ENCODE data around the gene CLSTN3. TPM values are rescaled to one million over a fixed set of nuclear protein-coding genes. Genes with fewer than 3 reads are reported as not detected.

The CLSTN3 gene
- total RNA-seq, 3 donors from 2014 or later: 16.4 to 23.5 (median 18.6) TPM

DNA sequence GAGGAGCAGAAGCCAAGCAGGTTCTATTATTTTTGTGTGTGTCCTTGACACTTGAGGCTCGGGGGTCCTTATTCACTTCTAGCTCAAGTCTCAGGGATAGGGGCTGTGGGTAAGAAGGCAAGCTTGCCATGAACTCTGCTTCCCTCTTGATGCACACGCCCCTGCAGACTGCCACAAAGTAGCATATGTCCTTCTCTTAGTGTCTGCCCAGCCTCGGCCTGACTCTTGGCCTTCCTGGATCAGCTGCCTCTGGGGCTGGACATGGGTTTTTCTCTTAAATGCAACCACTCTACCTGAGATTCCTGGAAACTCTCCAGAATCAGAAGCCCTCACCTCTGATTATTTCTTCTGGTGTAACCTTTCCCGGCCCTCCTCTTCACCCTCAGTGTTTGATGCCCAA, 31.2 kb downstream of the CLSTN3 start:
- Histone ChIP-seq H3K4me3 (no peak overlapping the region), H3K4me1 (ENCODE audit: low read depth) (no peaks in the 10 kb centered on the region), H3K36me3 (ENCODE audit: low read depth) (no peaks in the 10 kb centered on the region), H3K9me3 (no peaks in the 10 kb centered on the region)
- intact Hi-C loops (cut with DNase I, micrococcal nuclease): no loop called here
- TF ChIP-seq, protein P1, sequence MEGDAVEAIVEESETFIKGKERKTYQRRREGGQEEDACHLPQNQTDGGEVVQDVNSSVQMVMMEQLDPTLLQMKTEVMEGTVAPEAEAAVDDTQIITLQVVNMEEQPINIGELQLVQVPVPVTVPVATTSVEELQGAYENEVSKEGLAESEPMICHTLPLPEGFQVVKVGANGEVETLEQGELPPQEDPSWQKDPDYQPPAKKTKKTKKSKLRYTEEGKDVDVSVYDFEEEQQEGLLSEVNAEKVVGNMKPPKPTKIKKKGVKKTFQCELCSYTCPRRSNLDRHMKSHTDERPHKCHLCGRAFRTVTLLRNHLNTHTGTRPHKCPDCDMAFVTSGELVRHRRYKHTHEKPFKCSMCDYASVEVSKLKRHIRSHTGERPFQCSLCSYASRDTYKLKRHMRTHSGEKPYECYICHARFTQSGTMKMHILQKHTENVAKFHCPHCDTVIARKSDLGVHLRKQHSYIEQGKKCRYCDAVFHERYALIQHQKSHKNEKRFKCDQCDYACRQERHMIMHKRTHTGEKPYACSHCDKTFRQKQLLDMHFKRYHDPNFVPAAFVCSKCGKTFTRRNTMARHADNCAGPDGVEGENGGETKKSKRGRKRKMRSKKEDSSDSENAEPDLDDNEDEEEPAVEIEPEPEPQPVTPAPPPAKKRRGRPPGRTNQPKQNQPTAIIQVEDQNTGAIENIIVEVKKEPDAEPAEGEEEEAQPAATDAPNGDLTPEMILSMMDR (IDR thresholded peaks at IDR 0.05): no peak
- no peak for DNase-seq
- ATAC-seq: no peak

DNA sequence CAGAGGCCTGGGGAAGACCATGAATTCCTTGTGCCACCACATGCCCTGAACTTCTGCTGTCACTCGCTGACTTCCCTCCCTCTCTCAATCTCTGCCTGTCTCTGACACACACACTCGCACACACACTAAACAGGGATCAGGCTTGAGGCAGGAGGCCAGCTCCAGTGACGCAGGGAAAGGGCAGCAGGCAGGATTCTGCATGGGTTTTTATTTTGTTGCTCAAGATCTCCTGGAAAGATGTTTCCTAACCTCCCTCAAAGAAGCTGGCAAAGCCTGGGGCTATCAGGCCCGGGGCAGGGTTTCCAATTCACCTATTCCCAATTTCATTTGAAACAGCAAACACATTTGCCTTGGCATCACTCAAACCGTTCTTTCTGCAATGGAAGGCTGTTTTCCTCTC, 31.6 kb downstream of the CLSTN3 start:
- ATAC-seq: no peak
- H3K9me3 ChIP-seq: no peaks in the 10 kb centered on the region

DNA sequence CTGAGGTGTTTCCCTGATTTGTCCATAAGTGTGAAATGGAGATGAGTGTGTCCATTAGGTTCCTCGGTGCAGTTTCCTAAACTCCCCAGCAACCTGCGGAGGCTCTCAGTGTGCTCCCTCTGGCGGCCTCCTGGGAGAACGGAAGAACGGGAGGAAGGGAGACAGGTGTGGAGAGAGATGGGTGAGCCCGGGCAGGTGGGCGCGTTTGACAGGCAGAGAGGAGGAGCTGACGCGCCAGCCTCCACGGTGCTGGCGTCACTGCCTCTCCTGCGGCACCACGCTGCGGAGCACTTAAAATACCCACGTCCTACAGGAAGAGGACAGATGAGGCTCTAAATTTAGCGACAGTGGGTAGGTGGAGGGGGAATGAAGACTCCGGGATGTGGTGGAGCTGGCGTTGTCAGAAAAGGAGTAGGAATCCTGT, 32.5 kb downstream of the CLSTN3 start:
- peak in 2 of 3 donors; percentile 50 for DNase-seq

More for the DNA sequence above, 31.6 kb downstream of the CLSTN3 start:
- H3K36me3 ChIP-seq (ENCODE audit: low read depth): no peaks in the 10 kb centered on the region
- H3K4me3 ChIP-seq: no peak overlapping the region
- DNase-seq: no peak
- H3K4me1 ChIP-seq (ENCODE audit: low read depth): no peaks in the 10 kb centered on the region
- TF ChIP-seq, protein P1 (IDR thresholded peaks at IDR 0.05): no peak
- intact Hi-C loops (cut with DNase I, micrococcal nuclease): no loop called here

DNA sequence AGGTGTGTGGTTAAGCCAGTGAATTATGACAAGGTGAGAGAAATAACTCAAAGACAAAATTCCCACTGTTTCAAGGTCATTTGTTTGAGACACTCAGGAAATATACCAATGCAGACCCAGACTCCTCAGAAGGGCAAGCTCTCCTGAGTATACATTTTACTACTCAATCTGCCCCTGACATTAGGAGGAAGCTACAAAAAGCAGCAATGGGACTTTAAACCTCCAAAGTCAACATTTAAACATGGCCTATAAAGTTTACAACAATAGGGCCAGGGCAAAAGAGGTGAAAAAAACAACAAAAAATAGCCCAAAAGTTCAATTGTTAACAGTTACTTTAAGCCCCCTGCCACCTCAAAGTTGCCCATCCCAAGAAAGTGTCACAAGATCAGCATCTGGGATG, 39.8 kb downstream of the CLSTN3 start:
- DNase-seq: no peak
- H3K4me3 ChIP-seq: no peak overlapping the region
- peaks cover 32% of the 10 kb centered on the region for H3K9me3 ChIP-seq
- intact Hi-C loops (cut with DNase I, micrococcal nuclease): no loop called here
- no peaks in the 10 kb centered on the region for H3K36me3 ChIP-seq (ENCODE audit: low read depth)
- peak; percentile 54 for ATAC-seq
- H3K4me1 ChIP-seq (ENCODE audit: low read depth): no peaks in the 10 kb centered on the region
- TF ChIP-seq, protein P1 (IDR thresholded peaks at IDR 0.05): no peak

More for the DNA sequence above, 32.5 kb downstream of the CLSTN3 start:
- intact Hi-C loops (cut with DNase I, micrococcal nuclease): no loop called here
- H3K4me1 ChIP-seq (ENCODE audit: low read depth): no peaks in the 10 kb centered on the region
- peaks cover 4% of the 10 kb centered on the region for H3K9me3 ChIP-seq
- H3K4me3 ChIP-seq: no peak overlapping the region
- TF ChIP-seq, protein P1 (IDR thresholded peaks at IDR 0.05): peak; percentile 34
- no peaks in the 10 kb centered on the region for H3K36me3 ChIP-seq (ENCODE audit: low read depth)
- peak; percentile 86 for ATAC-seq

DNA sequence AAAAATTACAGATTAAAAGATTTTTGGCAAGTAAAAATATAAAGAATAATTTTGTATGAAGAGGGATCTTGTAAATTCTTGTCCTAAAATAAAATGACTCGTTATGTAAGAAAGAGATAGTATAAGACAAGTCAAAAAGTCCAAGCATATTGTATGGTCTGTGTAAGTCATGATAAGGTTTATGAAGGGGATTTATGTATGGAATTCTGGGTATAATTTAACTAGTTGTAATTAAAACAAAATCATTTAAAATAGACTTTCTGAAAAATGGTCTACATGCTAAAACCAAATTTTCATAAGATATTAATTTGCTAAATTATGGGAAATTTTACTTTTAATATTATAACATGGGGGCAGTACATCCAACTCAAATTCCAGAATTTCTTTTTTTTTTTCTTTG, 41.7 kb downstream of the CLSTN3 start:
- intact Hi-C loops (cut with DNase I, micrococcal nuclease): no loop called here

More for the DNA sequence above, 41.7 kb downstream of the CLSTN3 start:
- ATAC-seq (no peak), DNase-seq (no peak)
- TF ChIP-seq, protein P1 (IDR thresholded peaks at IDR 0.05): no peak
- peaks cover 32% of the 10 kb centered on the region for H3K9me3 ChIP-seq
- no peaks in the 10 kb centered on the region for H3K36me3 ChIP-seq (ENCODE audit: low read depth)
- H3K4me3 ChIP-seq: no peak overlapping the region
- no peaks in the 10 kb centered on the region for H3K4me1 ChIP-seq (ENCODE audit: low read depth)

All from mucosa of descending colon (tissue), 3 donors.